ENCODE measurements around the gene MAN2B2. TPM values are rescaled to one million over a fixed set of nuclear protein-coding genes. Genes with fewer than 3 reads are reported as not detected.

MAN2B2 gene
- total and polyA plus RNA-seq, 9 of the 15 experiments (the other 6 are each of a cell fraction or from before 2014, with no cell fraction given), result 0.21 to 8.8 (median 3.7) TPM

GRCh38 chr4:6534050-6534449, 40.9 kb upstream of the MAN2B2 start (continued):
- TF ChIP-seq FOXK1 (CRISPR knock-in tag; IDR thresholded peaks at IDR 0.05; ENCODE audit: borderline replicate concordance), result no peak
- 0 out of 2 replicates have a peak, but pooled peaks have one; percentile 15 for TF ChIP-seq EHMT2 (IDR thresholded peaks at IDR 0.05)
- no peak for TF ChIP-seq ZNF318 (IDR thresholded peaks at IDR 0.05; ENCODE audit: borderline replicate concordance in 1 of 2, low read depth in 1 of 2)
- TF ChIP-seq MCM7 (IDR thresholded peaks at IDR 0.05), result no peak
- no peak for TF ChIP-seq NFE2 (IDR thresholded peaks at IDR 0.05; ENCODE audit: low read depth)
- no peak for TF ChIP-seq NFXL1 (CRISPR knock-in tag; IDR thresholded peaks at IDR 0.05)
- no peak for TF ChIP-seq ATF2 (CRISPR knock-in tag; IDR thresholded peaks at IDR 0.05)
- TF ChIP-seq OTX1 (CRISPR knock-in tag; IDR thresholded peaks at IDR 0.05), result peak; percentile 23; the same call in 1 of the 2 replicates
- TF ChIP-seq ZNF561 (CRISPR knock-in tag; conservative IDR thresholded peaks at IDR 0.05), result no peak
- no peak for TF ChIP-seq TSHZ1 (CRISPR knock-in tag; IDR thresholded peaks at IDR 0.05)
- no peak for TF ChIP-seq GTF2E2 (tag; IDR thresholded peaks at IDR 0.05)
- TF ChIP-seq ZNF584 (CRISPR knock-in tag; IDR thresholded peaks at IDR 0.05; ENCODE audit: low read depth), result no peak
- no peak for TF ChIP-seq NR2C1 (IDR thresholded peaks at IDR 0.05)
- no peak for TF ChIP-seq NR2C1 (tag; IDR thresholded peaks at IDR 0.05)
- TF ChIP-seq ZNF57 (CRISPR knock-in tag; IDR thresholded peaks at IDR 0.05), result no peak
- TF ChIP-seq MYC (IDR thresholded peaks at IDR 0.05; ENCODE audit: low read depth, low read length), result no peak
- no peak for TF ChIP-seq MYC (CRISPR knock-in tag; IDR thresholded peaks at IDR 0.05; ENCODE audit: borderline replicate concordance, low read depth)
- no peak for TF ChIP-seq FOXP1 (CRISPR knock-in tag; IDR thresholded peaks at IDR 0.05)

Data from K562 (cell line).